Suprapubic skin (tissue), 3 donors: ENCODE data around the gene GJA9.

Source experiments
- CTCF ChIP-seq, 2 donors: fragments of 200-600 bp in 1 of 2; fragments of 450-650 bp in 1 of 2; sonication (generic) in 1 of 2; IDR thresholded peaks; one replicate each; pipeline ENCODE4 v1.5.1; 2016 to 2019; ENCODE audit warnings: antibody characterized with exemption in 2 of 2, mild to moderate bottlenecking in 1 of 2, moderate library complexity in 1 of 2
- POLR2AphosphoS5 ChIP-seq, 3 donors: sonication (generic); formaldehyde crosslinking; IDR thresholded peaks; one replicate each; pipeline ENCODE4 v1.6.1; 2017; ENCODE audit warnings: antibody characterized with exemption in 3 of 3

- no peak for TF ChIP-seq POLR2AphosphoS5 (IDR thresholded peaks at IDR 0.05)
- no peak for TF ChIP-seq CTCF (IDR thresholded peaks at IDR 0.05)
These were observed 41.1 kb downstream of the GJA9 start for GRCh38 chr1:38840281-38840680.
